Activated T-helper 1 cell treated with anti-CD3 and anti-CD28 coated beads, Interleukin-12 subunit alpha, Interleukin-12 subunit beta, Interleukin-2, Interleukin-4 antibody, amounts not matched to agents 30 ng/mL and 10 ng/mL and 1 ng/mL, durations not matched to agents 14 hours and 24 hours and 36 hours (primary cell): Measurements from ENCODE around the gene NELL1. TPM values are rescaled to one million over a fixed set of nuclear protein-coding genes. Genes with fewer than 3 reads are reported as not detected.

Experiments used
- DNase-seq: peaks from one replicate; pipeline ENCODE4 v3.0.0; 2021; ENCODE audit warnings: low spot score
- H3K27ac Mint-ChIP-seq: one replicate; pipeline ENCODE4 v1.8.0; 2021; ENCODE audit warnings: mild to moderate bottlenecking, mixed read lengths
- H3K27me3 Mint-ChIP-seq: one replicate; pipeline ENCODE4 v1.8.0; 2022; ENCODE audit warnings: mild to moderate bottlenecking, moderate library complexity, mixed read lengths; ENCODE audit not compliant: insufficient read depth
- H3K36me3 Mint-ChIP-seq: one replicate; pipeline ENCODE4 v1.8.0; 2021; ENCODE audit warnings: low read depth, mixed read lengths
- H3K4me1 Mint-ChIP-seq: one replicate; pipeline ENCODE4 v1.8.0; 2021; ENCODE audit warnings: low read depth, mixed read lengths
- H3K4me3 Mint-ChIP-seq: one replicate; pipeline ENCODE4 v1.8.0; 2021; ENCODE audit warnings: mild to moderate bottlenecking, moderate library complexity, mixed read lengths
- H3K9me3 Mint-ChIP-seq: one replicate; pipeline ENCODE4 v1.8.0; 2021; ENCODE audit warnings: mixed read lengths
- intact Hi-C: fragments of 100-400 bp; cut with micrococcal nuclease; formaldehyde crosslinking; loops from one replicate; pipeline ENCODE4 v1.15.1; 2024
- total RNA-seq: library from RNA; stranded (reverse); gene quantifications from 2 replicates; pipeline ENCODE4 v1.2.3, GENCODE V29; 2022

NELL1 gene
- total RNA-seq, 1 donor from 2014 or later, result not detected

DNA sequence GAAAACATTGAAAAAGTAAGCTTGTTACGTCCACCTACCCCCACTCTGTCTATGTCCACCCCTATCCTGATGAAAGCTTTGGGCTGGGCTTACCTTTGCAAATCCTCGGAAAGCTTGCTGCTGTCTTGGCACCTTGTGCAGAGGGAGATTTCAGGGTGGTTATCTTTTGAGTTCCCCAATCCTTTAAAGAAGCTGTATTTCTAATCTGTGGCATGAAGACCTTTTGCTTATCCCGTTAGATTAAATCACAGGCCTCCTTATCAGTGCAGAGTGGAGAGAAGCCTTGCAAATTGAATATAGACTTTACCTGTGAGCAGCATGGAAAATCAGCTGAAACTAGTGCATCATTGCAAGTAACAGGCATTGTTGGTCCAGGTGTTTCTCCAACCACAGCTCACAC lies 942.9 kb downstream of the NELL1 start:
- no peak overlapping the region for H3K27ac Mint-ChIP-seq
- no peaks in the 10 kb centered on the region for H3K4me1 Mint-ChIP-seq
- no peak for DNase-seq
- intact Hi-C loops, result no loop called here
- no peak overlapping the region for H3K4me3 Mint-ChIP-seq
- H3K9me3 Mint-ChIP-seq, result no peaks in the 10 kb centered on the region
- H3K36me3 Mint-ChIP-seq, result no peaks in the 10 kb centered on the region
- H3K27me3 Mint-ChIP-seq, result no peaks in the 10 kb centered on the region

DNA sequence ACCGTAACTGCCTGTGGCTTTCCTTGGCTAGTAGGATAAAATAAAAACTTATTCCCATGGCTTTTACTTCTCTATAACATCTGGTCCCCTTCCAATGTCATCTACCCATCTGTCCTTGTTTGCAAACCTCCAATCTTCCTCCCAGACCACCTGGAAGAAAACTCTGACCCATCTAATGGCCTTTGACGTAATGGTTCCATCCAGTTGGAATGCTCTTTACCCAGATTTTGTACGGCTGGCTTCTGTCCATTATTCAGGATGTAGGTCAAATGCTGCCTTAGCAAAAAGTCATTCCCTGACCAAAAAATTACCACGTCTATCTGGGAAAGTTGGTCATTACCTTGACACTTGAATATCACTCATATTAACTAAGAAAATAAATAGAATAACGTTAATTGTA lies 945.6 kb downstream of the NELL1 start:
- Mint-ChIP-seq H3K4me1 (no peaks in the 10 kb centered on the region), H3K27ac (no peak overlapping the region), H3K9me3 (no peaks in the 10 kb centered on the region), H3K4me3 (no peak overlapping the region), H3K27me3 (no peaks in the 10 kb centered on the region), H3K36me3 (no peaks in the 10 kb centered on the region)
- no peak for DNase-seq
- intact Hi-C loops, result no loop called here

DNA sequence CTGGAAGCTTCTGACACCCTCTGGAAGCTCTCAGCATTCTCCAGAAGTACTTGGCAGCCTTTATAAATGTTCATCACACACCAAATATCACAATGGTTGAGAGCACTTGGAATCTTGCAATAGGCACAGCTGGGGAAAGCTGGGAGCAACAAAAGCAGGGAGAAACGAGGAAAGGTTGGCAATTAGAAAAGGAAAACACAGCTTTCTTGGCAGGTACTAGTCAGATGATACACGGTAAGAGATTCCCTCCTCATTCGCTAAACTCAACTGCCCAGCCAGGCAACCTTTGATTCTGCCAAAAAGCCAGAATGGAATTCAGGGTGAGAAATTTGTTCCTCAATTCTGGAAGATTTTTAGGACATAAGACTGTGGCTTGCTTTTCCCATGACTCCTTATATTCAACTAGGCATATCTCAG lies 946.6 kb downstream of the NELL1 start:
- no peaks in the 10 kb centered on the region for H3K27me3 Mint-ChIP-seq
- H3K36me3 Mint-ChIP-seq, result no peaks in the 10 kb centered on the region
- no peaks in the 10 kb centered on the region for H3K9me3 Mint-ChIP-seq
- DNase-seq, result no peak
- no peak overlapping the region for H3K4me3 Mint-ChIP-seq
- H3K27ac Mint-ChIP-seq, result no peak overlapping the region
- intact Hi-C loops, result no loop called here
- H3K4me1 Mint-ChIP-seq, result no peaks in the 10 kb centered on the region

DNA sequence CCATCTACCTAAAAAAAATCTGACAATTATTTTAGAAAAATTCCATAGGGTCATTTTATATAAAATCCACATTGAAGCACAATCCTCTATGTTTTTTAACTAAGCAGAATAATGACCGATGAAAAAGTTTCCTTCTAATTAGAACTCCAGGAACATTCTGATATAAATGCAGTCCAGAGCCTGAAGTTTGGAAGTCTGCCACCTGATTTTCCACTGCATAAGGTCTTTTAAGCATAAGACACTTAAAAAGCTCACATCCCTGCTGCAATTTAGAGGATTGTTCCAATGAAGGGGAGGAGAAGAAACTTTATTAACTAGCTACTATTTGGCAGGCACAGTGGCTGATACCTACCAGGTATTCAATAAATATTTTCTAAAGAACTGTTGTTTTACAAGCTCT lies 953.2 kb downstream of the NELL1 start:
- H3K4me3 Mint-ChIP-seq, result no peak overlapping the region
- DNase-seq, result no peak
- no peaks in the 10 kb centered on the region for H3K4me1 Mint-ChIP-seq
- H3K27me3 Mint-ChIP-seq, result no peaks in the 10 kb centered on the region
- peaks cover 4% of the 10 kb centered on the region for H3K9me3 Mint-ChIP-seq
- H3K27ac Mint-ChIP-seq, result no peak overlapping the region
- no peaks in the 10 kb centered on the region for H3K36me3 Mint-ChIP-seq
- intact Hi-C loops, result no loop called here

DNA sequence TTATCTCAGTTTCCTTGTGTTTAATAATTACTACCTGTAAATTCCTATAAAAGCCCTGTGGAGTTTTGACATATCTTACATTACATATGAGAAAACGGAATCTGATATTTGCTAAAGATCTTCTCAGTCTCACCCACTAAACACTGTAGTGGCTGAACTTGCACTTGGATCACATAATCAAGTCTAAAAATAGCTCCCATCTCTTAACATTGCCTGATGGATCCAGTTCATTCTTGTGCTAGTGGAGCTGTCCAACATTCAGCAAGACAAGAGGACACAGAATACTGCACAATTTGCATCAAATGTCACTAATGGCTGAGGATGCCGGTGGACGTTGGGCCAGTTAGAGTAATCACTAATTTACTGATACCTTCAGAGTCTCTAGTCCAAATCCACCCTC lies 953.6 kb downstream of the NELL1 start:
- no peaks in the 10 kb centered on the region for H3K4me1 Mint-ChIP-seq
- H3K27ac Mint-ChIP-seq, result no peak overlapping the region
- H3K9me3 Mint-ChIP-seq, result peaks cover 4% of the 10 kb centered on the region
- DNase-seq, result no peak
- intact Hi-C loops, result no loop called here
- no peaks in the 10 kb centered on the region for H3K36me3 Mint-ChIP-seq
- H3K27me3 Mint-ChIP-seq, result no peaks in the 10 kb centered on the region
- no peak overlapping the region for H3K4me3 Mint-ChIP-seq

Other genes starting within 250 kb of the NELL1 start
- gene SLC6A5, start 70.0 kb upstream of the NELL1 start, total RNA-seq, result not detected in 2 replicates